HG02943 (cell line): ENCODE data around the gene SLC44A4.
"Not testable (repeated sequence)": the region's sequence is repeated elsewhere in the genome, so short reads cannot be mapped to it uniquely, and the experiment has no call there.

ENCODE experiments used
- ATAC-seq: cut with Tn5 transposase; IDR thresholded peaks from one replicate; pipeline ENCODE4 v1.9.1; 2021; ENCODE audit warnings: mild to moderate bottlenecking, low read depth, moderate library complexity; ENCODE audit not compliant: unreplicated experiment

The SLC44A4 gene

GRCh38 chr6:31862344-31863235 is 16.2 kb downstream of the SLC44A4 start, which contains the start of gene NEU1:
Gene NEU1 (minus strand): TSS chr6:31862821. CDS start chr6:31862776, 45 bp downstream.
- ATAC-seq, result peak; percentile 91

DNA sequence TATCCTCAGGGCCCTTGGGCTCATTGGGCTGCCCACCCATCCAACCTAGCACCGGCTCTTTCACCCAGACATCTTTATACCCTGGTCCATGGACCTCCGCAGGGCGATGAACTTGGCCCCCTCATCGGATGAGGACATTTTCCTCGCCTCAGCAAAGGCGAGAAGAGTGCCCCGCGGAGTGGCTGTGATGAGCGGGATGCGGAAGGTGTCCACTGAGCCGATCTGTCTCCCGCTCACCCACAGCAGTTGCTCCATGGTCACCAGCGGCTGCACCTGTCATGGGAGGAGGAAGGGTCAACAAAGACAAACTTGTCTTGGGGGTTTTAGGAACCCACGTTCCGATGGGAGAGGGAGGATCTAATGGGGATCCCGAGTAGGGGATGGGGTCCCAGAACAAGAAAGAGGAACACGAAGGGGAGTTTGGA is 16.9 kb downstream of the SLC44A4 start:
- ATAC-seq, result no peak

- ATAC-seq, result no peak
Observed at GRCh38 chr6:31861150-31861549, 17.6 kb downstream of the SLC44A4 start.

DNA sequence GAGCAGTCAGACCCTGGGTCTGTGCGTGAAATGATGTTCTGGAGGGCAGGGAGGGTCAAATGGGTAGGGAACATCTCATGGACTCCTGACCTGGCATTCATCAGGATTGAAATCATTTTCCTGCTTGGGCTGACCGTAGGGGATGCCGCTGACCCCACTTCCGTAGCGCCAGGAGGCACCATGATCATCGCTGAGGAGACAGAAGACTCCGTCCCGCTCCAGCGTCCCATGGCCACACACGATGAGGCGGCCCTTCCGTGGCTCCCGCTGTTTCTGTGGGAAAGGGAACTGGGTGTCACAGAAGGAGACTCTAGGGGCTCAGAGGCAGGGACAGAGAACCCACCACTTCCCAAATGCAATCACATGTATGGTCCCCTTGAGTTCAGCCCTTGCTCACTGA is 18.4 kb downstream of the SLC44A4 start:
- ATAC-seq, result no peak

DNA sequence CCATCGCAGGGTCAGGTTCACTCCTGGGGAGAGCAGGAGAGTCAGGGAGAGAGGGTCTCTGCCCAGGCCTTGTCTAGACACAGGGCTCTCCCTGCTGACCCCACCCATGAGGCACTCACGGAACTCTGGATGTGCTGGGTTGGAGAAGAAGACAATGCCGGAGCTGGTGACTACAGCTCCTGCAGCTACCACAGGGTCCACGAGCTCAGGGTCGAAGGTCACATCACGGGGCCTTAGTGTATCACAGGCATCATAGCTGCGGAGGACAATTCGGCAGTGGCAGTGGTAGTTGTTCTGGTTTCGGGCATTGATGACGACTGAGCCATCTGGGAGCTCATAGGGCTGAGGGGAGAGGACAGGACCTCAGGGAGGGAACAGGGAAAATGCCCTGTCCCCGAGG is 18.9 kb downstream of the SLC44A4 start:
- no peak for ATAC-seq

DNA sequence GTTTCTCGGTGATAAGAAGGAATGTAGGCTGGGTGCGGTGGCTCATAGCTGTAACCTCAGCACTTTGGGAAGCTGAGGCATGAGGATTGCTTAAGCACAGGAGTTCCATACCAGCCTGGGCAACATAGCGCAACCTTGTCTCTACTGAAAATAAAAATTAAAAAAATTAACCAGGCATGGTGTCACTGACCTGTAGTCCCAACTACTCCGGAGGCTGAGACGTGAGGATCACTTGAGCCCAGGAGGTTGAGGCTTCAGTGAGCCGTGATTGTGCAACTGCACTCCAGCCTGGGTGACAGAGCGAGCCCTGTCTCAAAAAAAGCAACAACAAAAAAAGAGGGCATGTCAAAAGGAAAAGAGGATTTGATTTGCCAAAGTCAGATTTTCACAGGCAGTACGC is 20.1 kb downstream of the SLC44A4 start:
- no peak for ATAC-seq

DNA sequence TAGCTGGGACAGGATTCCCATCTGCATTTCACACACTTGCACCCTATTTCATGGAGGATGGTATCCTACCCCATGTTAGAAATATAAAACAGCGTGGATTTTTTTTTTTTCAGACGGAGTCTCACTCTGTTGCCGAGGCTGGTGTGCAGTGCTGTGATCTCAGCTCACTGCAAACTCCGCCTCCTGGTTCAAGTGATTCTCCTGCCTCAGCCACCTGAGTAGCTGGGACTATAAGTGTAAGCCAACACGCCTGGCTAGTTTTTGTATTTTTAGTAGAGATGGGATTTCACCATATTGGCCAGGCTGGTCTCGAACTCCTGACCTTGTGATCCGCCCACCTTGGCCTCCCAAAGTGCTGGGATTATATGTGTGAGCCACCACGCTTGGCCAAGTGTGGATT is 21.0 kb downstream of the SLC44A4 start:
- not testable (repeated sequence) for ATAC-seq

GRCh38 chr6:31851980-31852718 is 26.6 kb downstream of the SLC44A4 start:
- ATAC-seq, result not testable (repeated sequence)

DNA sequence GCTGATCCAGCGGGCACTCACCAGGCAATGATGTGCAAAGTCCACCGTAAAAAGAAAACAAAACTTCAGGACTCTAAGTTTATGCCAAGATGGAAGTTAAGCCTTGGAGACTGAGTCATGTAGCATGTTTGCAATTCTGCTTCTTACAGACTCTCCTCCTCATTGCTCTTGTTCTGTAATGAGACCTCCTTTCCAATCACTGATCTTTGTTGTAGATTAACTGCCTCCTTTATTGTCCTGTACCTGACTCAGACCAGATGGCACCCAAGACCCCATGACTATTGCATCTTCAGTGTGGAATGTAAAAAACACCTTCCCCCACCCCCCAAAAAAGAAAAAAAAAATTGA is 27.3 kb downstream of the SLC44A4 start:
- ATAC-seq, result no peak

DNA sequence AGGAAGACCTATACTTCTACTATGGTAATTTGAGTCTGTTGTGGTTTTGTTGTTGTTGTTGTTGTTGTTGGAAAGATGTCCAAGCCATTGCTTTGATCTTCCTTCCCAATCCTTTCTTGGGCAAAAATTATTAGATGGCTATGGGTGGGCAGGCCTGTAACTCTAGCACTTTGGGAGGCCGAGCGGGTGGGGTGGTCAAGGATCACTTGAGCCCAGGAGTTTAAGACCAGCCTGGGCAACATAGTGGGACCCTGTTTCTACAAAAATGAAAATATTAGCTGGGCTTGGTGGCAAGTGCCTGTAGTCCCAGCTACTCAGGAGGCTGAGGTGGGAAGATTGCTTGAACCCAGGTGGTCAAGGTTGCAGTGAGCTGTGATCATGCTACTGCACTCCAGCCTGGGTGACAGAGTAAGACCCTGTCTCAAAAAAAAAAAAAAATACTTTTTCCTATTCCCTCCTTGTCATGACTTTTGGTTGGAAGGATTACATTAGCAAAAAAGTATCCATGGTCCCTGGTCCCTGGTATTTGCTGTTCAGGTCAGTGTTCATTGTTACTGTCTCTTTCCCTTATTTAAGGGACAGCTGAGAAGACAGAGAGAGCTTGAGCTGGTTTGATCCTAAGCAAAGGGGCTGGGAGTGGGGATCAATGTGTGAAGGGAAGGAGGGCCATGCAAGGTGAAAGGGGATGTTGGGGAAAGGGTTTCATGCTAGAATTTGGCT is 27.9 kb downstream of the SLC44A4 start:
- ATAC-seq, result no peak

GRCh38 chr6:31847276-31847978 is 31.4 kb downstream of the SLC44A4 start:
- ATAC-seq, result no peak

- ATAC-seq, result no peak
Observed at GRCh38 chr6:31844507-31844906, 34.3 kb downstream of the SLC44A4 start.

GRCh38 chr6:31842053-31842452 is 36.7 kb downstream of the SLC44A4 start:
- ATAC-seq, result no peak

DNA sequence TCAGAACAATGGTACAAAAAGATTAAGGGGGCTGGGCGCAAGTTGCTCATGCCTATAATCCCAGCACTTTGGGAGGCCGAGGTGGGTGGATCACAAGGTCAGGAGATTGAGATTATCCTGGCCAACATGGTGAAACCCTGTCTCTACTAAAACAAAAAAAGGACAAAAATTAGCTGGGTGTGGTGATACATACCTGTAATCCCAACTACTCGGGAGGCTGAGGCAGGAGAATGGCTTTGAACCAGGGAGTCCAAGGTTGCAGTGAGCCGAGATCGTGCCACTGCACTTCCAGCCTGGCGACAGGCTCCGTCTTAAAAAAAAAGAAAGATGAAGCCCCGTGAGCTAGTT is 39.0 kb downstream of the SLC44A4 start:
- ATAC-seq, result not testable (repeated sequence)

DNA sequence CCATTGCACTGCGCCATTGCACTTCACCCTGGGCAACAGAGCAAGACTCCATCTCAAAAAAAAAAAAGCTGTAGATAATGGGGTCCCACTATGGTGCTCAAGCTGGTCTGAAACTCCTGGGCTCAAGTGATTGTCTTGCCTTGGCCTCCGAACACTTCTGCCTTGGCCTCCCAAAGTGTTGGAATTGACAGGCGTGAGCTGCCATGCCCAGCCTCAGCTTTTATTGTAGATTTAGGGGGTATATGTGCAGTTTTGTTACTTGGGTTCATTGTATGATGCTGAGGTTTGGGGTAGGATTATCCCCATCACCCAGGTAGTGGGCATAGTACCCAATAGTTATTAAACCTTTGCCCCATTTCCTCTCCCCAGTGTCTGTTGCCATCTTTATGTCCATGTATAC is 39.8 kb downstream of the SLC44A4 start:
- no peak for ATAC-seq

DNA sequence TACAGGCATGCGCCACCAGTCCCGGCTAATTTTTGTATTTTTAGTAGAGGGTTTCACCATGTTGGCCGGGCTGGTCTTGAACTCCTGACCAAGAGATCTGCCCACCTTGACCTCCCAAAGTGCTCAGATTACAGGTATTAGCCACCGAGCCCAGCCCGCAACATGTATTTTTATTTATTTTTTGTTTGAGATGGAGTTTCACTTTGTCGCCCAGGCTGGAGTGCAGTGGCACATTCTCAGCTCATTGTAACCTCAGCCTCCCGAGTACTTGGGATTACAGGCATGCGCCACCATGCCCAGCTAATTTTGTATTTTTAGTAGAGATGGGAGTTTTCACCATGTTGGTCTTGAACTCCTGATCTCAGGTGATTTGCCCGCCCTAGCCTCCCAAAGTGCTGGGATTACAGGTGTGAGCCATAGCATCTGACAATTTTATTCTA is 40.7 kb downstream of the SLC44A4 start:
- ATAC-seq, result not testable (repeated sequence)

- ATAC-seq, result no peak
Observed at GRCh38 chr6:31837369-31838113, 41.3 kb downstream of the SLC44A4 start.

DNA sequence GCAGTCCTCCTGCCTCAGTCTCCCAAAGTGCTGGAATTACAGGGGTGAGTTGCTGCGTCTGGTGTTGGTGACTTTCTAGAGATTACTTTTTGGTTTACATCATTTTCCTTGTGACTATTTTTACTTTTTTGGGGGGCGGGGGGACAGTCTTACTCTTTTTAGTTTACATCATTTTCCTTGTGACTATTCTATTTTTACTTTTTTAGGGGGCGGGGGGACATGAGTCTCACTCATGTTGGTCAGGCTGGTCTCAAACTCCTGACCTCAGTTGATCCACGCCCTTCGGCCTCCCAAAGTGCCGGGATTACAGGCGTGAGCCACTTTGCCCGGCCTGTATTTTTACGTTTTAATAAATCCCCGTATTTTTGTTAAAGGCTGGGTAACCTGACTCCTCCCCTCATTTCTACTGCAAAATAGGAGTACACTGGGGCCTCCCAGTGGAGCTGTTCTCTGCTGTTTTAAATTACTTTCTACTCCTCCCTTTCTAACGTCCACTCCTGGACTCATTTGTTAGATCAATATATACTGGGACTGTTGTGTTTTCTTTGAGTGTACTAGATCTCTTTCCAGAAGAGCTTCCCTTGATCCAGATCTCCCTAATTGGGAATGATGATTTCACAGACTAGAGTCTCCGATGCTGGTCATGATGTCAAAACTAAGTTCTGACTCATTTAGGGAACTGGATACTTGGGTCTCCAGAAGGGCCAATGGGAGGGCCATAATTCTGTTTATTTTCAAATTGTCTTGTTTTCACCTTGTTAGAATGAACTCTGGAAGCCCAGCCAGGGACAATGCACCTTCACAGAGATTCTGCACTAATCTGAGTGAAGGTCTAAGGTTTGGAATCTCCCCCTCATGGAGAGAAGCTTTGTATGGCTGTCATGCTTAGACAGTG is 42.1 kb downstream of the SLC44A4 start:
- ATAC-seq, result no peak

GRCh38 chr6:31836047-31836473 is 42.7 kb downstream of the SLC44A4 start:
- no peak for ATAC-seq
